NOMO-1 treated with dmso at 0.1 percent for 144 hours (cell line): ENCODE measurements around the gene LRRC27.
A peak's percentile ranks its signal among the peaks of the same experiment; 100 is the strongest.
"Not testable (repeated sequence)": the region's sequence is repeated elsewhere in the genome, so short reads cannot be mapped to it uniquely, and the experiment has no call there.

ENCODE experiments used
- DNase-seq: peaks from one replicate; lab custom pipeline; 2025; ENCODE audit not compliant: unreplicated experiment; lab: John Stamatoyannopoulos, UW

The LRRC27 gene

GRCh38 chr10:132314881-132315280 lies 17.1 kb upstream of the LRRC27 start:
- DNase-seq: not testable (repeated sequence)

- no peak for DNase-seq
Measured at GRCh38 chr10:132316133-132316532, 15.9 kb upstream of the LRRC27 start.

- DNase-seq: not testable (repeated sequence)
Measured at GRCh38 chr10:132317477-132317876, 14.5 kb upstream of the LRRC27 start.

GRCh38 chr10:132319853-132320653 lies 11.9 kb upstream of the LRRC27 start:
- peak; percentile 72 for DNase-seq

- DNase-seq: no peak
Measured at GRCh38 chr10:132320654-132321469, 11.1 kb upstream of the LRRC27 start.

DNA sequence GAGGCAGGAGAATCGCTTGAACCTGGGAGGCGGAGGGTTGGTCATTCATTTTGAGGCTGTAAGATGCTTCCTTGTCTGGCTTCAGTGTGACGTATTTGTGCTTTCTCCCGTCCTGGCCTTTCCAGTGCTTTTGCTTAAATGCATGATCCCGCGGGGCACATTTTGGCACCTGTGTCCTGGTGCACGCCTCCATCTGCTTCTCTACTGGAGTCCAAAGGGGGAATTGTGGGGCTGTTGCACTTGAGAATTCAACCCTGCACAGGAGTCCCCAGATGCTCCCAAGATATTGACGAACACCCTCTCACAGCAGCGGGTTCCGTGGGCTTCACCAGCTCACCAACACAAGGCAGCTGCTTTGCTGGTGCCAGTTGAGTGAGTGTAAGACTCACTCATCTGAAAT lies 10.3 kb upstream of the LRRC27 start:
- no peak for DNase-seq

GRCh38 chr10:132322586-132323048 lies 9.4 kb upstream of the LRRC27 start:
- DNase-seq: peak; percentile 23

GRCh38 chr10:132324186-132324585 lies 7.8 kb upstream of the LRRC27 start:
- no peak for DNase-seq

GRCh38 chr10:132326344-132326889 lies 5.6 kb upstream of the LRRC27 start:
- no peak for DNase-seq

GRCh38 chr10:132326925-132327324 lies 5.1 kb upstream of the LRRC27 start:
- DNase-seq: no peak

DNA sequence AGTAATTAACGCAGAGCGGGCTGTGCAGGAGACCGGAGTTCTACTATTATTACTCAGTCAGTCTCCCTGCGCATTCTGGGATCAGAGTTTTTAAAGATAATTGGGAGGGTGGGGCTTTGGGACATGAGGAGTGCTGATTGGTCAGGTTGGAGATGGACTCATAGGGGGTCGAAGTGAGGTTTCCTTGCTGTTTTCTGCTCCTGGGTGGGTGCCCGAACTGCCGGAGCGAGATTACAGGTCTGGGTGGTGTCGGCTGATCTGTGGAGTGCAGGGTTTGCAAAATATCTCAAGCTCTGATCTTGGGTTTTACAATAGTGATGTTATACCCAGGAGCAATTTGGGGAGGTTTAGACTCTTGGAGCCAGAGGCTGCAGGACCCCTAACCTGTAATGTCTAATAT lies 3.9 kb upstream of the LRRC27 start:
- DNase-seq: no peak

- no peak for DNase-seq
Measured at GRCh38 chr10:132328738-132329137, 3.3 kb upstream of the LRRC27 start.

DNA sequence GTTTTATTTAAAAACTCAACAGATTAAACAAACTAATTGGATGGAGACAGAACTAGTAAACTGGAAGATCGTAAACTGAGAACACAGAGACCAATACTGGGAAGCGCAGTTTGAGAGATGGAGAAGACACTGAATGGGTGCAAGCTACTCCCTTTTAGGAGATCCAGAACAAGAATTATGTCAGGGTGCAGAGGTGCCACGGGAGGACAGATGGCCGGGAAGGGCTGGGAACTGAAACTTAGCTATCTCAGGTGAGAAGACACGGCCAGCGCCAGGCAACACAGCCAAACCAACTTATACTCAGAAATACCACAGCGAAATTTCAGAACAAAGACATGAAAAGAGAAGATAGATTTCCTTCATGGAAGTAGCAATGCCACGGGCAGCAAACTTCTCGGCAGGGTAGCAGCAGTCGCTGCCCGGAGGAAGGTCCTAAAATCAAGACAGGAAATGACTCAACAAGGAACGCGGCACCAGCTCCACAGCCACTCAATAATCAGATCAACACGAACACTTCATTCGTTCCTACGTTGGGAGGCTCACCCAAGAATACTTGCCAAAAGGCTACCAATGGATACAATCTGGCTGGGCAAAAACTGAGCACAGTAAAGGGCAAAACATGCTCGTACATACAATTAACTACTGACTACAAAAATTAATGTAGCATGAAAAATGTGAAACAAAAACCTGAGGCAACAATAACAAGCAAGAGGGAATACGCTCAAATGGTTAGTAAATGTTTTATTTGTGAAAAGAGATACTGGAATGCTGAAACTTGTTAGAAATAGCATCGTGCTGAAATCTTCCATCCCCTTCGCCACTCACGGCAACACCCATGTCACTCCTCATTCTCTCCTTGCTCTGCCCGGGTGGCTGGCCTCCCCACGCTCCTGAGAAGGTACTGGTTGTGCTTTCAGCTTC lies 2.2 kb upstream of the LRRC27 start:
- DNase-seq: peak; percentile 16

DNA sequence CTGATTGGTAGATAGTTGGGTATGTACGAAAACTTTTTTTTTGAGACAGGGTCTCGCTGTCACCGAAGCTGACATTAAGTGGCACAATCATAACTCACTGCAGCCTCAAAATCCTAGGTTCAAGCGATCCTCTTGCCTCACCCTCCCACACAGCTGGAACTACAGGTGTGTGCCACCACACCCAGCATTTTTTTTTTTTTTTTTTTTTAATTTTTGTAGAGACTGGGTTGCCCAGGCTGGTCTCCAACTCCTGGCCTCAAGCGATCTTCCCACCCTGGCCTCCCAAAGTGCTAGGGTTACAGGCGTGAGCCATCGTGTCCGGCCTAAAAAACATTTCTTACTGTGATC lies 1.5 kb upstream of the LRRC27 start:
- DNase-seq: no peak

- peak; percentile 57 for DNase-seq
Measured at GRCh38 chr10:132332433-132332754, 401 bp downstream of the LRRC27 start.

- DNase-seq: no peak
Measured at GRCh38 chr10:132333386-132333785, 1.4 kb downstream of the LRRC27 start.

- DNase-seq: no peak
Measured at GRCh38 chr10:132334631-132335188, 2.7 kb downstream of the LRRC27 start.

DNA sequence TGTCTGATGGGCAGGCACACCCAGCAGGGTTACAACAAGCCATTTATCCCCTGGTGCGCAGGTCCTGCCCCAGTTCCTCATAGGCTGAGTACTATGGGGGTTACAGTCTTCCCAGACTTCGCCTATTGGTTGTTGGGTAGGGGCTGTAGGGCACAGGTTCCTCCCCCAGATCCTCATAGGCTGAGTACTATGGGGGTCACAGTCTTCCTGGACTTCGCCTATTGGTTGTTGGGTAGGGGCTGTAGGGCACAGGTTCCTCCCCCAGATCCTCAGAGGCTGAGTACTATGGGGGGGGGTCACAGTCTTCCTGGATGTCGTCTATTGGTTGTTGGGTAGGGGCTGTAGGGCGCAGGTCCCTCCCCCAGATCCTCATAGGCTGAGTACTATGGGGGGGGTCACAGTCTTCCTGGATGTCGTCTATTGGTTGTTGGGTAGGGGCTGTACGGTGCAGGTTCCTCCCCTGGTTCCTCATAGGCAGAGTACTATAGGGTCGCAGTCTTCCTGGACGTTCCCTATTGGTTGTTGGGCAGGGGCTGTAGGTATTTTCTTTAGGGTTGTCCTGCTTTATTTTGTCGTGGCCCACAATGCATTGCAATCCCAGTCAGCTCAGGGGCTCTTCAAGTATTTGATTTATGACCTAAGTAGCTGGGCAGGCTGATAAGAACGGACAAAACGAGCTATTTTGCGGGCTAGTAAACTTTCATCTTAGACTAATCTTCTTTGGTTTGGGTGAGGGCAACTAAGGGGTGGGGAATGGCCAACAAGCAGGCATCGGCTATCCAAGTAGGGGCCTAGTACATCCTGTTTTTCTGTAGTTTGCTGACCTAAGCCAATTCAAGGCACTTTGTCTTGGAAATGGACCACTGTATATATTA lies 3.4 kb downstream of the LRRC27 start:
- DNase-seq: peak; percentile 99

GRCh38 chr10:132336064-132336746 lies 4.2 kb downstream of the LRRC27 start:
- no peak for DNase-seq
